HCT116 (cell line): ENCODE measurements around the gene DNM2. TPM values are rescaled to one million over a fixed set of nuclear protein-coding genes. Genes with fewer than 3 reads are reported as not detected.

ENCODE experiments used
- ATAC-seq: fragments of 200-7000 bp; cut with Tn5 transposase; 2 replicates; pipeline ENCODE4 v1.9.1; 2020; ENCODE audit warnings: mild to moderate bottlenecking, moderate library complexity
- BruUV-seq: library from RNA; stranded (reverse); fragments of 400-500 nt; replicated peaks from 2 replicates; lab custom pipeline; 2021; lab: Mats Ljungman, UMichigan
- CTCF ChIA-PET: fragments of 300-600 bp; sonication (Branson Sonifier 250); formaldehyde crosslinking; loops from one replicate; lab custom pipeline; 2021; ENCODE audit warnings: antibody characterized with exemption; lab: Charles Lee
- POLR2A ChIA-PET: fragments of 300-600, 350-600 bp; sonication (Branson Sonifier 250); formaldehyde crosslinking; loops from one replicate; lab custom pipeline; 2021; ENCODE audit warnings: antibody characterized with exemption; lab: Charles Lee
- RAD21 ChIA-PET, 2 experiments: fragments of 300-600 bp; sonication (Branson Sonifier 250); formaldehyde crosslinking; loops; one replicate each; lab custom pipeline; 2023; ENCODE audit warnings: low total read pairs in 2 of 2; ENCODE audit not compliant: uncharacterized antibody in 2 of 2, unreplicated experiment in 2 of 2, low non-redundant PET in 1 of 2; lab: Charles Lee
- DNase-seq: peaks from one replicate; pipeline ENCODE4 v3.0.0-alpha.2; 2010; ENCODE audit warnings: low read depth, low spot score
- H2AFZ ChIP-seq: fragments of 200-600 bp; shearing (Covaris generic), sonication (generic); 2 replicates; pipeline ENCODE4 v1.6.1; 2017; ENCODE audit warnings: low read depth, mixed run types, mixed read lengths, antibody characterized with exemption, low read length; ENCODE audit not compliant: poor library complexity, severe bottlenecking
- H3K27ac ChIP-seq: 2 replicates; pipeline ENCODE4 v1.5.1; 2012; ENCODE audit warnings: low read depth, low read length
- H3K27me3 ChIP-seq: fragments of 200-600 bp; sonication (generic); 2 replicates; pipeline ENCODE4 v1.6.1; 2016; ENCODE audit warnings: mixed run types, low read length, mixed read lengths; ENCODE audit not compliant: insufficient read depth
- H3K36me3 ChIP-seq, 2 experiments: fragments of 200-500 bp in 1 of 2; fragments of 200-600 bp in 1 of 2; sonication (Bioruptor generic) in 1 of 2; sonication (generic) in 1 of 2; 2 replicates each; pipeline versions ENCODE4 v1.5.1 to v1.6.1; 2014 to 2016; ENCODE audit warnings: low read length in 2 of 2, inconsistent platforms in 1 of 2, mixed read lengths in 1 of 2, mixed run types in 1 of 2; ENCODE audit not compliant: insufficient read depth in 2 of 2, control insufficient read depth in 1 of 2
- H3K4me1 ChIP-seq, 2 experiments: fragments of 200-600 bp in 1 of 2; sonication (generic) in 1 of 2; 2 replicates each; pipeline versions ENCODE4 v1.5.1 to v1.6.1; 2012 to 2017; ENCODE audit warnings: low read length in 2 of 2, inconsistent platforms in 1 of 2, mild to moderate bottlenecking in 1 of 2, mixed read lengths in 1 of 2, mixed run types in 1 of 2, moderate library complexity in 1 of 2; ENCODE audit not compliant: insufficient read depth in 2 of 2, control insufficient read depth in 1 of 2
- H3K4me2 ChIP-seq: fragments of 200-600 bp; sonication (generic); 2 replicates; pipeline ENCODE4 v1.6.1; 2017; ENCODE audit warnings: mixed run types, low read length, mixed read lengths
- H3K4me3 ChIP-seq, 2 experiments: fragments of 200-600 bp in 1 of 2; sonication (generic) in 1 of 2; replicated peaks in 1 of 2; 2 replicates each; pipeline ENCODE4 v1.5.1; 2011 to 2016; ENCODE audit warnings: low read length in 2 of 2, control low read depth in 1 of 2, low read depth in 1 of 2, mild to moderate bottlenecking in 1 of 2, mixed read lengths in 1 of 2, mixed run types in 1 of 2
- H3K79me2 ChIP-seq: fragments of 200-600 bp; sonication (generic); 2 replicates; pipeline ENCODE4 v1.6.1; 2017; ENCODE audit warnings: mild to moderate bottlenecking, mixed run types, low read length, moderate library complexity, mixed read lengths; ENCODE audit not compliant: insufficient read depth
- H3K9ac ChIP-seq: fragments of 200-600 bp; sonication (generic); 2 replicates; pipeline ENCODE4 v1.6.1; 2016; ENCODE audit warnings: low read length, mixed read lengths
- H3K9me2 ChIP-seq: fragments of 200-600 bp; sonication (generic), shearing (Covaris generic); 2 replicates; pipeline ENCODE4 v1.6.1; 2017; ENCODE audit warnings: mixed run types, mild to moderate bottlenecking, moderate library complexity; ENCODE audit not compliant: insufficient read depth
- H3K9me3 ChIP-seq, 2 experiments: fragments of 200-500 bp in 1 of 2; fragments of 200-600 bp in 1 of 2; sonication (Bioruptor generic) in 1 of 2; sonication (generic) in 1 of 2; 2 replicates each; pipeline ENCODE4 v1.6.1; 2014 to 2017; ENCODE audit warnings: low read length in 2 of 2, mixed read lengths in 2 of 2, inconsistent platforms in 1 of 2, low read depth in 1 of 2, mild to moderate bottlenecking in 1 of 2, mixed run types in 1 of 2, moderate library complexity in 1 of 2; ENCODE audit not compliant: control insufficient read depth in 1 of 2, insufficient read depth in 1 of 2
- H4K20me1 ChIP-seq: fragments of 200-600 bp; sonication (generic), shearing (Covaris generic); 2 replicates; pipeline ENCODE4 v1.6.1; 2017; ENCODE audit warnings: mixed run types, mild to moderate bottlenecking, moderate library complexity; ENCODE audit not compliant: insufficient read depth
- CEBPB ChIP-seq: IDR thresholded peaks from 2 replicates; pipeline ENCODE4 v1.6.1; 2012; ENCODE audit warnings: low read depth
- EZH2phosphoT487 ChIP-seq: fragments of 200-600 bp; IDR thresholded peaks from 2 replicates; pipeline ENCODE4 v1.6.1; 2018; ENCODE audit warnings: antibody characterized with exemption, borderline replicate concordance
- MAX ChIP-seq: IDR thresholded peaks from 2 replicates; pipeline ENCODE4 v1.6.1; 2012
- POLR2AphosphoS5 ChIP-seq: IDR thresholded peaks from 2 replicates; pipeline ENCODE4 v1.6.1; 2011; ENCODE audit warnings: mild to moderate bottlenecking, low read depth, low read length, moderate library complexity
- TCF7L2 ChIP-seq: IDR thresholded peaks from 2 replicates; pipeline ENCODE4 v1.7.0; 2011; ENCODE audit warnings: borderline replicate concordance, inconsistent platforms; ENCODE audit not compliant: insufficient read depth, insufficient read length; ENCODE audit errors: extremely low read depth
- YY1 ChIP-seq: IDR thresholded peaks from 2 replicates; pipeline ENCODE4 v1.6.1; 2011; ENCODE audit warnings: low read length, low read depth, moderate library complexity, mild to moderate bottlenecking; ENCODE audit not compliant: insufficient replicate concordance; ENCODE audit errors: extremely low read depth
- ZFX ChIP-seq: fragments of 450-650 bp; IDR thresholded peaks from 2 replicates; pipeline ENCODE4 v1.6.1; 2017
- ZNF274 ChIP-seq: fragments of 200-500 bp; sonication (Bioruptor generic); IDR thresholded peaks from 2 replicates; pipeline ENCODE4 v1.6.1; 2014; ENCODE audit warnings: mild to moderate bottlenecking, low read depth, low read length, inconsistent platforms
- intact Hi-C: fragments of 100-400 bp; cut with micrococcal nuclease; formaldehyde crosslinking; loops from 2 replicates; pipeline ENCODE4 v1.10.0; 2022
- total RNA-seq: library from RNA; stranded (reverse); gene quantifications from one replicate; pipeline ENCODE4 v1.2.1, GENCODE V29; 2021; ENCODE audit not compliant: unreplicated experiment

The DNM2 gene
- total RNA-seq, 1 experiment from 2014 or later: 183 TPM

GRCh38 chr19:10797078-10797477 lies 79.2 kb downstream of the DNM2 start:
- intact Hi-C loops: no loop called here
- ChIA-PET CTCF (no interaction called here), RAD21 (no interaction called here), POLR2A (no interaction called here)
- H3K27me3 ChIP-seq: no peaks in the 10 kb centered on the region
- no peak overlapping the region for H3K4me2 ChIP-seq
- ATAC-seq (no peak), DNase-seq (no peak)
- H3K9me2 ChIP-seq: no peaks in the 10 kb centered on the region
- no peaks in the 10 kb centered on the region for H3K79me2 ChIP-seq
- H2AFZ ChIP-seq: no peak overlapping the region
- H4K20me1 ChIP-seq: no peaks in the 10 kb centered on the region
- H3K4me1 ChIP-seq: no peaks in the 10 kb centered on the region
- no TSS peak for BruUV-seq
- no peak overlapping the region for H3K4me3 ChIP-seq
- no peak for TF ChIP-seq POLR2AphosphoS5
- no peak for TF ChIP-seq CEBPB
- no peak for TF ChIP-seq TCF7L2
- no peak for TF ChIP-seq ZNF274
- H3K27ac ChIP-seq: no peak overlapping the region
- H3K9ac ChIP-seq: no peak overlapping the region
- peaks cover 27 to 29% of the 10 kb centered on the region in 2 experiments; a peak in 3 of 4 replicates for H3K36me3 ChIP-seq
- no peaks in the 10 kb centered on the region for H3K9me3 ChIP-seq

- RAD21 ChIA-PET: no interaction called here
- TF ChIP-seq ZFX (no peak), EZH2phosphoT487 (no peak), YY1 (no peak), MAX (no peak)
- H3K27ac ChIP-seq: no peak overlapping the region
- no peaks in the 10 kb centered on the region for H3K79me2 ChIP-seq
- peaks cover 27 to 33% of the 10 kb centered on the region in 2 experiments; a peak in 3 of 4 replicates for H3K36me3 ChIP-seq
- no peak overlapping the region for H3K4me3 ChIP-seq
- intact Hi-C loops: no loop called here
- no peak overlapping the region for H3K9ac ChIP-seq
- no TSS peak for BruUV-seq
- no peak overlapping the region for H2AFZ ChIP-seq
- no peaks in the 10 kb centered on the region for H3K9me2 ChIP-seq
- CTCF ChIA-PET: no interaction called here
- H3K9me3 ChIP-seq: no peaks in the 10 kb centered on the region
- H3K27me3 ChIP-seq: no peaks in the 10 kb centered on the region
- POLR2A ChIA-PET: no interaction called here
- ATAC-seq: no peak
- no peaks in the 10 kb centered on the region for H4K20me1 ChIP-seq
- DNase-seq: no peak
- H3K4me1 ChIP-seq: no peaks in the 10 kb centered on the region
- H3K4me2 ChIP-seq: no peak overlapping the region
These were observed 79.8 kb downstream of the DNM2 start for GRCh38 chr19:10797541-10798256.
